Measurements from ENCODE around the gene RXRA. TPM values are rescaled to one million over a fixed set of nuclear protein-coding genes. Genes with fewer than 3 reads are reported as not detected.

The RXRA gene
- total and polyA plus RNA-seq, 5 donors from 2014 or later: 0.29 to 13.6 (median 1.4) TPM

- H3K4me3 Mint-ChIP-seq: peak overlapping the region in 1 of 4 donors; percentile 29
- no peak for ATAC-seq (ENCODE audit: low read depth in 2 of 2)
- Histone ChIP-seq H3K27ac (ENCODE audit: insufficient read depth, low read length, poor library complexity, severe bottlenecking) (no peak overlapping the region), H3K27me3 (ENCODE audit: control insufficient read depth, insufficient read depth, low read length) (no peaks in the 10 kb centered on the region), H3K36me3 (ENCODE audit: control insufficient read depth, insufficient read depth, low read length) (peaks cover 2% of the 10 kb centered on the region), H3K9me3 (ENCODE audit: control insufficient read depth in 2 of 2, low read length in 2 of 2) (no peaks in the 10 kb centered on the region), H3K4me3 (ENCODE audit: low read depth, low read length) (no peak overlapping the region), H3K4me1 (ENCODE audit: control insufficient read depth, insufficient read depth, low read length, poor library complexity, severe bottlenecking) (peaks cover 40% of the 10 kb centered on the region)
- no peaks in the 10 kb centered on the region for H3K9me3 Mint-ChIP-seq
- H3K4me1 Mint-ChIP-seq: peaks cover 0 to 33% (median 12%) of the 10 kb centered on the region in 4 donors
- H3K27me3 Mint-ChIP-seq: peaks cover 4% of the 10 kb centered on the region
- no peak for DNase-seq
- H3K36me3 Mint-ChIP-seq: no peaks in the 10 kb centered on the region
- peak overlapping the region in 1 of 3 donors; percentile 48 for H3K27ac Mint-ChIP-seq
Observed at GRCh38 chr9:134408939-134409737, 82.9 kb downstream of the RXRA start.

GRCh38 chr9:134410071-134410834, 84.0 kb downstream of the RXRA start:
- H3K36me3 ChIP-seq (ENCODE audit: control insufficient read depth, insufficient read depth, low read length): peaks cover 2% of the 10 kb centered on the region
- DNase-seq (no peak), ATAC-seq (ENCODE audit: low read depth in 2 of 2) (no peak)
- H3K9me3 Mint-ChIP-seq: no peaks in the 10 kb centered on the region
- H3K27me3 ChIP-seq (ENCODE audit: control insufficient read depth, insufficient read depth, low read length): no peaks in the 10 kb centered on the region
- peaks cover 0 to 26% (median 11%) of the 10 kb centered on the region in 4 donors for H3K4me1 Mint-ChIP-seq
- H3K9me3 ChIP-seq (ENCODE audit: control insufficient read depth in 2 of 2, low read length in 2 of 2): no peaks in the 10 kb centered on the region
- no peak overlapping the region for H3K27ac ChIP-seq (ENCODE audit: insufficient read depth, low read length, poor library complexity, severe bottlenecking)
- H3K36me3 Mint-ChIP-seq: no peaks in the 10 kb centered on the region
- no peak overlapping the region for H3K4me3 ChIP-seq (ENCODE audit: low read depth, low read length)
- peaks cover 29% of the 10 kb centered on the region for H3K4me1 ChIP-seq (ENCODE audit: control insufficient read depth, insufficient read depth, low read length, poor library complexity, severe bottlenecking)
- H3K27me3 Mint-ChIP-seq: peaks cover 4% of the 10 kb centered on the region
- H3K4me3 Mint-ChIP-seq: peak overlapping the region in 3 of 4 donors; percentile 29 to 65 (median 62)
- H3K27ac Mint-ChIP-seq: peak overlapping the region in 1 of 3 donors; percentile 46

- Mint-ChIP-seq H3K36me3 (no peaks in the 10 kb centered on the region), H3K9me3 (no peaks in the 10 kb centered on the region), H3K4me1 (peaks cover 0 to 21% (median 8%) of the 10 kb centered on the region in 4 donors), H3K27ac (no peak overlapping the region), H3K4me3 (no peak overlapping the region), H3K27me3 (peaks cover 2% of the 10 kb centered on the region)
- no peak overlapping the region for H3K27ac ChIP-seq (ENCODE audit: insufficient read depth, low read length, poor library complexity, severe bottlenecking)
- H3K27me3 ChIP-seq (ENCODE audit: control insufficient read depth, insufficient read depth, low read length): no peaks in the 10 kb centered on the region
- DNase-seq (no peak), ATAC-seq (ENCODE audit: low read depth in 2 of 2) (no peak)
- no peak overlapping the region for H3K4me3 ChIP-seq (ENCODE audit: low read depth, low read length)
- peaks cover 23% of the 10 kb centered on the region for H3K4me1 ChIP-seq (ENCODE audit: control insufficient read depth, insufficient read depth, low read length, poor library complexity, severe bottlenecking)
- no peaks in the 10 kb centered on the region for H3K9me3 ChIP-seq (ENCODE audit: control insufficient read depth in 2 of 2, low read length in 2 of 2)
- H3K36me3 ChIP-seq (ENCODE audit: control insufficient read depth, insufficient read depth, low read length): peaks cover 2% of the 10 kb centered on the region
Observed at GRCh38 chr9:134410835-134411217, 84.6 kb downstream of the RXRA start.

- Mint-ChIP-seq H3K27me3 (no peaks in the 10 kb centered on the region), H3K36me3 (no peaks in the 10 kb centered on the region), H3K4me3 (no peak overlapping the region), H3K9me3 (no peaks in the 10 kb centered on the region), H3K27ac (no peak overlapping the region), H3K4me1 (peaks cover 0 to 17% (median 4%) of the 10 kb centered on the region in 4 donors)
- Histone ChIP-seq H3K9me3 (ENCODE audit: control insufficient read depth in 2 of 2, low read length in 2 of 2) (no peaks in the 10 kb centered on the region), H3K27ac (ENCODE audit: insufficient read depth, low read length, poor library complexity, severe bottlenecking) (no peak overlapping the region), H3K4me3 (ENCODE audit: low read depth, low read length) (no peak overlapping the region), H3K4me1 (ENCODE audit: control insufficient read depth, insufficient read depth, low read length, poor library complexity, severe bottlenecking) (peaks cover 15% of the 10 kb centered on the region), H3K27me3 (ENCODE audit: control insufficient read depth, insufficient read depth, low read length) (no peaks in the 10 kb centered on the region), H3K36me3 (ENCODE audit: control insufficient read depth, insufficient read depth, low read length) (peaks cover 2% of the 10 kb centered on the region)
- DNase-seq: no peak
- ATAC-seq (ENCODE audit: low read depth in 2 of 2): no peak
Observed at GRCh38 chr9:134411440-134412297, 85.4 kb downstream of the RXRA start.

GRCh38 chr9:134412298-134412711, 86.0 kb downstream of the RXRA start:
- H3K27me3 Mint-ChIP-seq: no peaks in the 10 kb centered on the region
- Histone ChIP-seq H3K9me3 (ENCODE audit: control insufficient read depth in 2 of 2, low read length in 2 of 2) (no peaks in the 10 kb centered on the region), H3K36me3 (ENCODE audit: control insufficient read depth, insufficient read depth, low read length) (peaks cover 2% of the 10 kb centered on the region), H3K4me3 (ENCODE audit: low read depth, low read length) (no peak overlapping the region), H3K4me1 (ENCODE audit: control insufficient read depth, insufficient read depth, low read length, poor library complexity, severe bottlenecking) (peaks cover 9% of the 10 kb centered on the region), H3K27me3 (ENCODE audit: control insufficient read depth, insufficient read depth, low read length) (no peaks in the 10 kb centered on the region), H3K27ac (ENCODE audit: insufficient read depth, low read length, poor library complexity, severe bottlenecking) (no peak overlapping the region)
- H3K36me3 Mint-ChIP-seq: no peaks in the 10 kb centered on the region
- DNase-seq: no peak
- no peak overlapping the region for H3K4me3 Mint-ChIP-seq
- no peak overlapping the region for H3K27ac Mint-ChIP-seq
- peaks cover 0 to 11% (median 4%) of the 10 kb centered on the region in 4 donors for H3K4me1 Mint-ChIP-seq
- ATAC-seq (ENCODE audit: low read depth in 2 of 2): no peak
- H3K9me3 Mint-ChIP-seq: no peaks in the 10 kb centered on the region

GRCh38 chr9:134413112-134413715, 87.0 kb downstream of the RXRA start:
- Histone ChIP-seq H3K27me3 (ENCODE audit: control insufficient read depth, insufficient read depth, low read length) (no peaks in the 10 kb centered on the region), H3K9me3 (ENCODE audit: control insufficient read depth in 2 of 2, low read length in 2 of 2) (no peaks in the 10 kb centered on the region), H3K36me3 (ENCODE audit: control insufficient read depth, insufficient read depth, low read length) (peaks cover 2% of the 10 kb centered on the region), H3K27ac (ENCODE audit: insufficient read depth, low read length, poor library complexity, severe bottlenecking) (no peak overlapping the region), H3K4me1 (ENCODE audit: control insufficient read depth, insufficient read depth, low read length, poor library complexity, severe bottlenecking) (no peaks in the 10 kb centered on the region), H3K4me3 (ENCODE audit: low read depth, low read length) (no peak overlapping the region)
- DNase-seq (no peak), ATAC-seq (ENCODE audit: low read depth in 2 of 2) (no peak)
- Mint-ChIP-seq H3K4me3 (no peak overlapping the region), H3K27me3 (no peaks in the 10 kb centered on the region), H3K9me3 (no peaks in the 10 kb centered on the region), H3K36me3 (no peaks in the 10 kb centered on the region), H3K4me1 (peaks cover 0 to 9% (median 4%) of the 10 kb centered on the region in 4 donors), H3K27ac (peak overlapping the region in 2 of 3 donors; percentile 10 to 55)

Measured in CD4-positive, CD25-positive, alpha-beta regulatory T cell (primary cell).